GM12874 (cell line): Measurements from ENCODE around the gene PLCB1.
A peak's percentile ranks its signal among the peaks of the same experiment; 100 is the strongest.

Experiments used
- CTCF ChIP-seq: IDR thresholded peaks from 2 replicates; pipeline ENCODE4 v1.5.1; 2011; ENCODE audit warnings: low read depth, mild to moderate bottlenecking, control low read depth, low read length, moderate library complexity; ENCODE audit not compliant: insufficient read depth

PLCB1 gene

GRCh38 chr20:8131598-8132483 lies at the start of gene PLCB1:
Gene PLCB1, plus strand, starts transcription at chr20:8132266. Its CDS starts 386 bp downstream, at chr20:8132652.
- peak; percentile 95 for TF ChIP-seq CTCF

GRCh38 chr20:8082989-8083388 lies 49.1 kb upstream of the PLCB1 start:
- no peak for TF ChIP-seq CTCF

- TF ChIP-seq CTCF = no peak
Measured at GRCh38 chr20:8089668-8090067, 42.4 kb upstream of the PLCB1 start.

- TF ChIP-seq CTCF = no peak
Measured at GRCh38 chr20:8094415-8094818, 37.6 kb upstream of the PLCB1 start.

GRCh38 chr20:8094850-8095249 lies 37.2 kb upstream of the PLCB1 start:
- no peak for TF ChIP-seq CTCF

GRCh38 chr20:8095648-8096572 lies 36.2 kb upstream of the PLCB1 start:
- no peak for TF ChIP-seq CTCF

- TF ChIP-seq CTCF = no peak
Measured at GRCh38 chr20:8097307-8097706, 34.8 kb upstream of the PLCB1 start.
